OCI-LY7 (cell line): ENCODE results near the gene NTM. TPM values are rescaled to one million over a fixed set of nuclear protein-coding genes. Genes with fewer than 3 reads are reported as not detected.

ENCODE experiments used
- BruUV-seq: library from RNA; stranded (reverse); fragments of 400-500 nt; replicated peaks from 2 replicates; lab custom pipeline; 2021; lab: Mats Ljungman, UMichigan
- CTCF ChIA-PET: fragments of 300-600 bp; sonication (Branson Sonifier 250); formaldehyde crosslinking; loops from one replicate; lab custom pipeline; 2022; ENCODE audit warnings: antibody characterized with exemption; ENCODE audit not compliant: unreplicated experiment; lab: Charles Lee
- POLR2A ChIA-PET: fragments of 300-600 bp; sonication (Branson Sonifier 250); formaldehyde crosslinking; loops from one replicate; lab custom pipeline; 2022; ENCODE audit warnings: antibody characterized with exemption; lab: Charles Lee
- DNase-seq: peaks from one replicate; pipeline ENCODE4 v3.0.0-alpha.2; 2015; ENCODE audit warnings: low spot score
- H2AFZ ChIP-seq: fragments of 200-600 bp; sonication (generic), shearing (Covaris generic); 2 replicates; pipeline ENCODE4 v1.6.1; 2014; ENCODE audit warnings: mild to moderate bottlenecking, antibody characterized with exemption, low read length, moderate library complexity
- H3K27ac ChIP-seq: fragments of 200-600 bp; sonication (generic); 2 replicates; pipeline ENCODE4 v1.5.1; 2014; ENCODE audit warnings: mixed run types, low read depth, mild to moderate bottlenecking, moderate library complexity, low read length, inconsistent platforms; ENCODE audit not compliant: poor library complexity, severe bottlenecking
- H3K36me3 ChIP-seq: fragments of 200-600 bp; sonication (generic); 2 replicates; pipeline ENCODE4 v1.6.1; 2014; ENCODE audit warnings: mild to moderate bottlenecking, antibody characterized with exemption, low read length, moderate library complexity, mixed read lengths; ENCODE audit not compliant: insufficient read depth
- H3K4me1 ChIP-seq: fragments of 200-600 bp; sonication (generic); 2 replicates; pipeline ENCODE4 v1.5.1; 2014; ENCODE audit warnings: mild to moderate bottlenecking, low read length; ENCODE audit not compliant: insufficient read depth, poor library complexity, severe bottlenecking
- H3K4me2 ChIP-seq: fragments of 200-600 bp; sonication (generic); 2 replicates; pipeline ENCODE4 v1.6.1; 2014; ENCODE audit warnings: mild to moderate bottlenecking, low read length
- H3K4me3 ChIP-seq: fragments of 200-600 bp; sonication (generic); 2 replicates; pipeline ENCODE4 v1.5.1; 2014; ENCODE audit warnings: mild to moderate bottlenecking, low read depth, low read length; ENCODE audit not compliant: poor library complexity, severe bottlenecking
- H3K79me2 ChIP-seq: fragments of 200-600 bp; sonication (generic); 2 replicates; pipeline ENCODE4 v1.6.1; 2016; ENCODE audit warnings: low read depth, mild to moderate bottlenecking, low read length, moderate library complexity, mixed read lengths; ENCODE audit not compliant: insufficient read depth
- H3K9me2 ChIP-seq: fragments of 200-600 bp; sonication (generic); 2 replicates; pipeline ENCODE4 v1.6.1; 2016; ENCODE audit warnings: mild to moderate bottlenecking, low read length, mixed read lengths; ENCODE audit not compliant: insufficient read depth
- H3K9me3 ChIP-seq: fragments of 200-600 bp; sonication (generic); 2 replicates; pipeline ENCODE4 v1.6.1; 2014; ENCODE audit warnings: mild to moderate bottlenecking, mixed run types, low read length, mixed read lengths
- H4K20me1 ChIP-seq: fragments of 200-600 bp; sonication (generic); 2 replicates; pipeline ENCODE4 v1.6.1; 2014; ENCODE audit warnings: mild to moderate bottlenecking, antibody characterized with exemption, low read length, moderate library complexity, mixed read lengths; ENCODE audit not compliant: insufficient read depth
- EZH2phosphoT487 ChIP-seq: fragments of 200-600 bp; sonication (generic); IDR thresholded peaks from 2 replicates; pipeline ENCODE4 v1.6.1; 2018; ENCODE audit warnings: low read depth, borderline replicate concordance, mild to moderate bottlenecking, mixed run types, antibody characterized with exemption, low read length, moderate library complexity, mixed read lengths
- intact Hi-C: fragments of 100-400 bp; cut with micrococcal nuclease; formaldehyde crosslinking; loops from one replicate; pipeline ENCODE4 v1.10.0; 2022; ENCODE audit not compliant: unreplicated experiment
- total RNA-seq, 2 experiments: library from RNA; depleted of rRNA in 1 of 2; stranded (reverse); fragments of >200 nt in 1 of 2; shearing (Covaris generic) in 1 of 2; gene quantifications; 2 replicates each; pipeline ENCODE4 v1.2.3, GENCODE V29; 2014 to 2022
- TF ChIP-seq, protein P1 (sequence below): fragments of 200-600 bp; sonication (generic); conservative IDR thresholded peaks from 2 replicates; pipeline ENCODE4 v1.5.1; 2014; ENCODE audit warnings: mild to moderate bottlenecking, antibody characterized with exemption, low read length, moderate library complexity, mixed read lengths

The NTM gene
- total RNA-seq, 2 experiments from 2014 or later, result not detected

DNA sequence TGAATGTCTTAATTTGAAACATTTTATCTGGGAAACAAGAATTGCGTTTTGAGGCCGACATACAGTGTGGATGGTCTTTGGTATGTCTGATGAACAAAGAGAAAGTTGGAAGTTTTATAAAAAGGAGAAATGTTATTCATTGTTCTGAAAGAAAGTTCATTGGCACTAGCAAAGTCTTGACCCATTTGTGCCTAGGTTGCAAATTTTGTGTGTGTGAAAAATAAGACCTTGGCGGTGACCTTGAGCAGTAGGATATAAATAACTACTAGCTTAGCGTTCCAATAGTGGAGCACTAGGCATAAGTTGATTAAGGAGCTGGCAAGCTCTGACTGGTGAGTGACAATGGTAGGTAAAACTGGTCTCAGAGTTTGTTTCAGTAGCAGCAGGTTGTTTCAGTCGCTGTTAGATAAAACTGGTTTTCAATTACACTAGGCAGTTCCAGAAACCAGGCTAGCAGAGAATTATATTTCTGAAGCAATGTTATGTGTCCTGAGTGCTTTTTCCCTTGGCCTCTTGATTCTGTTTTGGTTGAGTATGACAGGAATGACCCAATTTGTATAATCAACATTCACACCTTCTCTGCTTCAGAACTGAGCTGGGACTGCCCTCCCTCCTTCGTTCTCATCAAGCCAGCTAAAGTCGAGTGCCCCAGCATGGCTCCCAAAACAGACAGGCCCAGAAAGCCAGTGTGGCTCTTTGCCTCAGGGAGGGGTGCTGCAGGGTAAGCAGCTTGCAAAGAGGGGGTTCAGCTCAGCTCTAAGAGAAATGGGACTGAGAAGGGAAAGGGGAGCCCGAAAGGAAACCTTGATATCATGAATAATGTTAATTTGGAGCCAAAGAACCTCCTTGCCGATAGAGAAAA, 85.7 kb downstream of the NTM start:
- Histone ChIP-seq H2AFZ (no peak overlapping the region), H3K9me3 (no peaks in the 10 kb centered on the region), H3K36me3 (no peaks in the 10 kb centered on the region), H3K4me3 (no peak overlapping the region), H3K4me1 (no peaks in the 10 kb centered on the region), H3K9me2 (no peaks in the 10 kb centered on the region), H3K79me2 (no peaks in the 10 kb centered on the region), H3K27ac (no peak overlapping the region), H3K4me2 (no peak overlapping the region), H4K20me1 (no peaks in the 10 kb centered on the region)
- ChIA-PET POLR2A (interaction anchor here (1.0 kb wide), 1 partner anchor 14 kb away, joined by 3 read pairs; no protein-coding TSS in a partner anchor), CTCF (no interaction called here)
- DNase-seq, result no peak
- intact Hi-C loops, result no loop called here
- TF ChIP-seq, protein P1, sequence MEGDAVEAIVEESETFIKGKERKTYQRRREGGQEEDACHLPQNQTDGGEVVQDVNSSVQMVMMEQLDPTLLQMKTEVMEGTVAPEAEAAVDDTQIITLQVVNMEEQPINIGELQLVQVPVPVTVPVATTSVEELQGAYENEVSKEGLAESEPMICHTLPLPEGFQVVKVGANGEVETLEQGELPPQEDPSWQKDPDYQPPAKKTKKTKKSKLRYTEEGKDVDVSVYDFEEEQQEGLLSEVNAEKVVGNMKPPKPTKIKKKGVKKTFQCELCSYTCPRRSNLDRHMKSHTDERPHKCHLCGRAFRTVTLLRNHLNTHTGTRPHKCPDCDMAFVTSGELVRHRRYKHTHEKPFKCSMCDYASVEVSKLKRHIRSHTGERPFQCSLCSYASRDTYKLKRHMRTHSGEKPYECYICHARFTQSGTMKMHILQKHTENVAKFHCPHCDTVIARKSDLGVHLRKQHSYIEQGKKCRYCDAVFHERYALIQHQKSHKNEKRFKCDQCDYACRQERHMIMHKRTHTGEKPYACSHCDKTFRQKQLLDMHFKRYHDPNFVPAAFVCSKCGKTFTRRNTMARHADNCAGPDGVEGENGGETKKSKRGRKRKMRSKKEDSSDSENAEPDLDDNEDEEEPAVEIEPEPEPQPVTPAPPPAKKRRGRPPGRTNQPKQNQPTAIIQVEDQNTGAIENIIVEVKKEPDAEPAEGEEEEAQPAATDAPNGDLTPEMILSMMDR, result no peak
- TF ChIP-seq EZH2phosphoT487, result no peak
- no TSS peak for BruUV-seq

GRCh38 chr11:131457163-131457562, 86.7 kb downstream of the NTM start:
- no TSS peak for BruUV-seq
- no peak for DNase-seq
- intact Hi-C loops, result no loop called here
- H3K27ac ChIP-seq, result no peak overlapping the region
- TF ChIP-seq, protein P1, result no peak
- no peak for TF ChIP-seq EZH2phosphoT487
- no peak overlapping the region for H3K4me3 ChIP-seq
- ChIA-PET POLR2A (no interaction called here), CTCF (no interaction called here)
- no peaks in the 10 kb centered on the region for H3K9me2 ChIP-seq
- no peaks in the 10 kb centered on the region for H3K9me3 ChIP-seq
- no peak overlapping the region for H2AFZ ChIP-seq
- no peaks in the 10 kb centered on the region for H3K36me3 ChIP-seq
- H3K4me1 ChIP-seq, result no peaks in the 10 kb centered on the region
- H3K4me2 ChIP-seq, result no peak overlapping the region
- H3K79me2 ChIP-seq, result no peaks in the 10 kb centered on the region
- H4K20me1 ChIP-seq, result no peaks in the 10 kb centered on the region

- no peaks in the 10 kb centered on the region for H3K9me2 ChIP-seq
- no peak overlapping the region for H3K27ac ChIP-seq
- TF ChIP-seq EZH2phosphoT487, result no peak
- TF ChIP-seq, protein P1, result no peak
- H3K4me2 ChIP-seq, result no peak overlapping the region
- intact Hi-C loops, result no loop called here
- CTCF ChIA-PET, result no interaction called here
- H3K4me1 ChIP-seq, result no peaks in the 10 kb centered on the region
- no peak overlapping the region for H2AFZ ChIP-seq
- H4K20me1 ChIP-seq, result no peaks in the 10 kb centered on the region
- no peaks in the 10 kb centered on the region for H3K9me3 ChIP-seq
- no TSS peak for BruUV-seq
- H3K4me3 ChIP-seq, result no peak overlapping the region
- no peak for DNase-seq
- POLR2A ChIA-PET, result no interaction called here
- H3K36me3 ChIP-seq, result no peaks in the 10 kb centered on the region
- no peaks in the 10 kb centered on the region for H3K79me2 ChIP-seq
Measured at GRCh38 chr11:131458421-131458820, 88.0 kb downstream of the NTM start.
